Diencephalon (tissue), 1 donor: ENCODE results near the gene MLKL. TPM values are rescaled to one million over a fixed set of nuclear protein-coding genes. Genes with fewer than 3 reads are reported as not detected.

Experiments used
- total RNA-seq: library from RNA; depleted of rRNA; stranded (reverse); fragments of >200 nt; gene quantifications from one replicate; pipeline ENCODE4 v1.2.3, GENCODE V29; 2014

Gene MLKL
- total RNA-seq, result 1.6 TPM

GRCh38 chr16:74700438-74701225 lies at the start of gene MLKL:
MLKL (minus strand) TSS chr16:74700862; CDS start chr16:74695757, 5,105 bp downstream.

GRCh38 chr16:74666425-74667254 lies 34.0 kb downstream of the MLKL start, which contains the start of gene RFWD3:
RFWD3 (minus strand) TSS chr16:74666877; CDS start chr16:74661449, 5,428 bp downstream.

Other genes starting within 250 kb of the MLKL start
- gene GLG1, start 93.7 kb downstream of the MLKL start, total RNA-seq, result 118 TPM
- 11.3 TPM for gene RFWD3, start 34.0 kb downstream of the MLKL start, total RNA-seq
- gene FA2H, start 74.0 kb upstream of the MLKL start, total RNA-seq, result 0.23 TPM